Type B pancreatic cell (in vitro differentiated cells): ENCODE results near the gene FBLN2. TPM values are rescaled to one million over a fixed set of nuclear protein-coding genes. Genes with fewer than 3 reads are reported as not detected.

ENCODE experiments used
- DNase-seq: peaks from one replicate; pipeline ENCODE4 v3.0.0; 2021; ENCODE audit warnings: mixed read lengths; ENCODE audit not compliant: unreplicated experiment; ENCODE audit errors: extremely low spot score
- H3K27ac Mint-ChIP-seq: 2 replicates; pipeline ENCODE4 v1.8.0; 2021; ENCODE audit warnings: mild to moderate bottlenecking, mixed read lengths
- H3K27me3 Mint-ChIP-seq: 2 replicates; pipeline ENCODE4 v1.8.0; 2021; ENCODE audit warnings: mixed read lengths
- H3K36me3 Mint-ChIP-seq: 2 replicates; pipeline ENCODE4 v1.8.0; 2021; ENCODE audit warnings: mixed read lengths
- H3K4me1 Mint-ChIP-seq: one replicate; pipeline ENCODE4 v1.8.0; 2021; ENCODE audit warnings: mixed read lengths; ENCODE audit not compliant: unreplicated experiment
- H3K4me3 Mint-ChIP-seq: 2 replicates; pipeline ENCODE4 v1.8.0; 2021; ENCODE audit warnings: mild to moderate bottlenecking, mixed read lengths
- H3K9me3 Mint-ChIP-seq: 2 replicates; pipeline ENCODE4 v1.8.0; 2021; ENCODE audit warnings: mixed read lengths
- CTCF ChIP-seq: fragments of 200-600 bp; sonication (generic); conservative IDR thresholded peaks from 2 replicates; pipeline ENCODE4 v1.5.0; 2021; ENCODE audit warnings: antibody characterized with exemption, mild to moderate bottlenecking
- total RNA-seq: library from RNA; stranded (reverse); gene quantifications from 2 replicates; pipeline ENCODE4 v1.2.1, GENCODE V29; 2021; ENCODE audit warnings: low replicate concordance

Gene FBLN2
- total RNA-seq, 1 donor from 2014 or later = 67.6 TPM

DNA sequence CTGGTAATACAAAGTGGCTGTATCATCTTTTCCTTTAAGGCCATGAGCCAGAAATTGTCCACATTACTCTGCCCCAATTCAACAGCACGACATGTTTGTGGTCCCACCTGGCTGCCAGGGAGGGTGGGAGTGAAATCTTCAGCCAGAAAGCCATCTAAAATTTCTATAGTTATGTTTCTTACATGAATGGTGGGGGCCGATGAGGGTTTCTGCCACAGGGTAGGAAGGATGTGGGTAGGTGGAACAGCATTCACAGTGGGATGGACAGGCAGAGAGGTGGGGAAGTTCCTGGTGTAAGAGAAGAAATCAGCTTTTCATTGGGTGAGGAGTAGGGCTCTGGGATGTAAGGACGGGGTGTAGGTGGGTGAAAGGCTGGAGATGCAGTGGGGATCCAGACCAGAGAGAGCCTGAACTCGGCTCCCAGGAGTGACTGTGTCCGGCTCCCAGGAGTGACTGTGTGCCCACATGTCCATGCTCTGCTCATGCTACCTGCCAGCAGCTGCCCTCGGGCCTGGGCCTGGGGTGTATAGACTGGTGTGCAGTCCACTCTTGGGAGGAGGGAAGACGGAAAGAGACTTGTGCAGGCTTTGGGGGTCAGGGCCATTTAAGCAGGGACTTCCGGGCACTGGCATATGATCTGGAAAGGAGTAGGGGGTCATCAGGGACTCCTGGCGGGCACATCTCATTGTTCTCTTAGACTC is 3.8 kb upstream of the FBLN2 start:
- Mint-ChIP-seq H3K36me3 (no peaks in the 10 kb centered on the region), H3K9me3 (no peaks in the 10 kb centered on the region), H3K4me3 (no peak overlapping the region), H3K4me1 (peaks cover 24% of the 10 kb centered on the region), H3K27ac (peak overlapping the region; percentile 6), H3K27me3 (peaks cover 14% of the 10 kb centered on the region)
- DNase-seq = no peak
- no peak for TF ChIP-seq CTCF

GRCh38 chr3:13545952-13546454 is 2.9 kb upstream of the FBLN2 start:
- H3K27ac Mint-ChIP-seq = no peak overlapping the region
- no peak for TF ChIP-seq CTCF
- no peaks in the 10 kb centered on the region for H3K9me3 Mint-ChIP-seq
- no peak for DNase-seq
- H3K36me3 Mint-ChIP-seq = no peaks in the 10 kb centered on the region
- peaks cover 14% of the 10 kb centered on the region for H3K27me3 Mint-ChIP-seq
- H3K4me1 Mint-ChIP-seq = peaks cover 28% of the 10 kb centered on the region
- H3K4me3 Mint-ChIP-seq = no peak overlapping the region

GRCh38 chr3:13546667-13547171 is 2.2 kb upstream of the FBLN2 start:
- Mint-ChIP-seq H3K4me1 (peaks cover 28% of the 10 kb centered on the region), H3K27me3 (peaks cover 14% of the 10 kb centered on the region), H3K27ac (peak overlapping the region; percentile 24), H3K36me3 (no peaks in the 10 kb centered on the region), H3K4me3 (peak overlapping the region; percentile 75), H3K9me3 (no peaks in the 10 kb centered on the region)
- no peak for TF ChIP-seq CTCF
- no peak for DNase-seq

GRCh38 chr3:13547591-13548371 is 1.1 kb upstream of the FBLN2 start:
- TF ChIP-seq CTCF = no peak
- peak overlapping the region; percentile 65 for H3K27ac Mint-ChIP-seq
- no peaks in the 10 kb centered on the region for H3K36me3 Mint-ChIP-seq
- peak overlapping the region; percentile 75 for H3K4me3 Mint-ChIP-seq
- no peak for DNase-seq
- no peaks in the 10 kb centered on the region for H3K9me3 Mint-ChIP-seq
- peaks cover 14% of the 10 kb centered on the region for H3K27me3 Mint-ChIP-seq
- peaks cover 30% of the 10 kb centered on the region for H3K4me1 Mint-ChIP-seq

DNA sequence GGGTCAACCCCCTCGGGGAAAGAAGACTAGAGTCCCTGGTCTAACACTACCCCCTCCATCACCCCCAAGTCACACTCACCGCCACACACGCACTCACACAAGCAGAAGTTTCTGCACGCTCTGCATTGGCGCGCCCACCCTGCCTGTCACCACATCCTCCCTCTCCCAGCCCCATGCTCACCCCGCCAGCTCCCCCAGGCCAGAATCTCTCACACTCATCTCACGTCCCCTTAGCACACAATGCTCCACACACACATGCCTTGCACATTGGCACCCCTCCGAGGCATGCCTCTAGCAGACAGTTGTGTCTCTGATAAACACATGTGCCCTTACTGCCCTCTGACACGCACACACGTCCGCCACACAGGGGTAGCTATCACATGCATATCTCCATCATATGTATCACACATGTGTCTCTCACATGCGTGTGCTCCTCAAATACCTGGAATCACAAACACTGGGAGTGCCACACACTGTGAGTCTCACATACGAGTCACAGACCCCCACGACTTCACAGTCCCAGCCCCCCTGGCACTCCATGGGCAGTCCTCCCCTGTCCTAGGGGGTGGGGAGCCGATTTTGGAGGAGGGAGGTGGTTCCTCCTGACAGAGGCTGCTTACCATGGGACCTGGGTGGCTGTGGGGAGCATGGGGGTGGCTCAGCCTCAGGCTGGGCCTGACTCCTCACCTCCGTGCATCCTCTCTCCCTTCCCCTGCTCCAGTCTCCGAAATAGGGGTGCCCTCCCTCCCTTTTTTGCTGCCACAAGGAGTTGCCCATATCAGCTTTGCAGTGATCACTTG is 898 bp downstream of the FBLN2 start:
- H3K27me3 Mint-ChIP-seq = peaks cover 13% of the 10 kb centered on the region
- peaks cover 38% of the 10 kb centered on the region for H3K4me1 Mint-ChIP-seq
- DNase-seq = no peak
- TF ChIP-seq CTCF = no peak
- no peaks in the 10 kb centered on the region for H3K9me3 Mint-ChIP-seq
- H3K27ac Mint-ChIP-seq = peak overlapping the region; percentile 76
- H3K4me3 Mint-ChIP-seq = peak overlapping the region; percentile 89
- H3K36me3 Mint-ChIP-seq = no peaks in the 10 kb centered on the region
